CD4-positive, alpha-beta memory T cell (primary cell): Measurements from ENCODE around the gene MYL2. TPM values are rescaled to one million over a fixed set of nuclear protein-coding genes. Genes with fewer than 3 reads are reported as not detected.
"Not testable (repeated sequence)": the region's sequence is repeated elsewhere in the genome, so short reads cannot be mapped to it uniquely, and the experiment has no call there.

Source experiments
- CTCF ChIA-PET: fragments of 350-600 bp; sonication (Branson Sonifier 250); formaldehyde crosslinking; loops from one replicate; lab custom pipeline; 2021; ENCODE audit warnings: inconsistent platforms; ENCODE audit not compliant: partially characterized antibody; lab: Charles Lee
- POLR2A ChIA-PET: fragments of 350-600 bp; sonication (Branson Sonifier 250); formaldehyde crosslinking; loops from one replicate; lab custom pipeline; 2021; ENCODE audit not compliant: partially characterized antibody; lab: Charles Lee
- DNase-seq, 5 donors: peaks; one replicate each; pipeline versions ENCODE4 v3.0.0 to v3.0.0-alpha.2; 2020 to 2022; ENCODE audit warnings: mixed read lengths in 1 of 5
- H3K27ac ChIP-seq: one replicate; pipeline ENCODE4 v1.7.0; 2013; ENCODE audit warnings: low read depth, low read length
- H3K27me3 ChIP-seq: 2 replicates; pipeline ENCODE4 v1.7.0; 2013; ENCODE audit warnings: mild to moderate bottlenecking, low read length, moderate library complexity; ENCODE audit not compliant: insufficient read depth
- H3K36me3 ChIP-seq: 2 replicates; pipeline ENCODE4 v1.7.0; 2013; ENCODE audit warnings: mild to moderate bottlenecking, low read length, moderate library complexity; ENCODE audit not compliant: insufficient read depth
- H3K4me1 ChIP-seq: 2 replicates; pipeline ENCODE4 v1.7.0; 2013; ENCODE audit warnings: mild to moderate bottlenecking, low read length, moderate library complexity; ENCODE audit not compliant: insufficient read depth
- H3K4me3 ChIP-seq, 2 donors: one replicate each; pipeline ENCODE4 v1.7.0; 2013; ENCODE audit warnings: low read length in 2 of 2, mild to moderate bottlenecking in 1 of 2
- H3K9me3 ChIP-seq, 2 donors: one replicate each; pipeline ENCODE4 v1.7.0; 2013; ENCODE audit warnings: low read length in 2 of 2, control low read depth in 1 of 2; ENCODE audit not compliant: control insufficient read depth in 1 of 2
- H3K27ac Mint-ChIP-seq, 7 donors: one replicate each; pipeline ENCODE4 v1.8.0; 2020 to 2021; ENCODE audit warnings: mixed read lengths in 7 of 7, mild to moderate bottlenecking in 6 of 7, inconsistent platforms in 3 of 7, moderate library complexity in 3 of 7
- H3K27me3 Mint-ChIP-seq, 2 donors: one replicate each; pipeline ENCODE4 v1.8.0; 2020 to 2021; ENCODE audit warnings: mixed read lengths in 2 of 2
- H3K36me3 Mint-ChIP-seq, 2 donors: one replicate each; pipeline ENCODE4 v1.8.0; 2020 to 2021; ENCODE audit warnings: mixed read lengths in 2 of 2, inconsistent platforms in 1 of 2, mild to moderate bottlenecking in 1 of 2
- H3K4me1 Mint-ChIP-seq, 4 donors: one replicate each; pipeline ENCODE4 v1.8.0; 2020 to 2021; ENCODE audit warnings: mixed read lengths in 4 of 4, mild to moderate bottlenecking in 1 of 4
- H3K4me3 Mint-ChIP-seq, 8 donors: one replicate each; pipeline ENCODE4 v1.8.0; 2020 to 2021; ENCODE audit warnings: mixed read lengths in 8 of 8, mild to moderate bottlenecking in 7 of 8, moderate library complexity in 6 of 8, inconsistent platforms in 3 of 8
- H3K9me3 Mint-ChIP-seq, 8 donors: one replicate each; pipeline ENCODE4 v1.8.0; 2020 to 2021; ENCODE audit warnings: mixed read lengths in 8 of 8, mild to moderate bottlenecking in 5 of 8, inconsistent platforms in 3 of 8, moderate library complexity in 1 of 8
- intact Hi-C: fragments of 100-400 bp; cut with micrococcal nuclease; formaldehyde crosslinking; loops from one replicate; pipeline ENCODE4 v1.15.1; 2023
- polyA plus RNA-seq, 2 donors: library from polyadenylated mRNA; unstranded; fragments of 300-500 nt; fragmentation: Illumina TruSeq; gene quantifications; one replicate each; pipeline ENCODE4 v1.2.3, GENCODE V29; 2021
- total RNA-seq, 2 experiments: library from RNA; stranded (reverse); gene quantifications; one replicate each; pipeline ENCODE4 v1.2.3, GENCODE V29; 2021

The MYL2 gene
- total RNA-seq (not detected), polyA plus RNA-seq (not detected)

DNA sequence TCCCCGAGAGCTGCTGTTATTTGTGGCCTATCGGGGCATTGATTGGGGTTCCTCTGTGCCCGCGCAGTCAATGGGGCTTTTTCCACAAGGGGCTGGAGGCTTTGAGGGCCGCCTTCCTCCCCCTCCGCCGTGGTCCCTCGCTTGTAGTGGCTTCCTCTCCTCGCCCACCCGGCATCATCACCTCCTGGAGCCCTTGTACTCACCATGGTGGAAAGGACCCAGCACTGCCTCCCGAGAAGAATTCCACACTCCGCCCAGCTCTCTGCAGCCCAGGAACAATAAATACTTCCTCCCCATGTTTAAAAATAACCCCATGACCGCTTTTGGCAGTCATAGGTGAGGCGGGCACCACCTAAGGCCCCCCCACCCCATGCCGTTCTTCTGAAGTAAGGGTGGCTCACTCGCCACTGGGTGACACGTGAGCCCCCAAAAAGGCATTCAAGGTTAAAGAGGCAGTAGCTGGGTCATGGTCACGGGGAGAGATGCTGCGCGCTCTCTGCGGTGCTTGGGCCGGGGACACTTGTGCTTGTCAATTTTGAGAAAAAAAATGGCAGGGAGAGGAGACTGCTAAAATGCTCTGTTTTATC is at the start of gene MYL2:
Gene MYL2, minus strand, starts transcription at position 256 of the 587 bp plus-strand sequence. Its CDS starts 50 bp downstream, at position 206.
- Mint-ChIP-seq H3K27ac (no peak within 1 kb of the TSS), H3K4me1 (no peaks in the 10 kb centered on the region), H3K4me3 (no peak within 1 kb of the TSS), H3K27me3 (peaks cover 10 to 24% of the 10 kb centered on the region in 2 donors), H3K36me3 (no peaks in the 10 kb centered on the region), H3K9me3 (no peaks in the 10 kb centered on the region)
- no peak for DNase-seq
- POLR2A ChIA-PET: no interaction called here
- Histone ChIP-seq H3K4me3 (no peak within 1 kb of the TSS), H3K4me1 (no peaks in the 10 kb centered on the region), H3K36me3 (no peaks in the 10 kb centered on the region), H3K27ac (no peak within 1 kb of the TSS), H3K9me3 (no peaks in the 10 kb centered on the region), H3K27me3 (no peaks in the 10 kb centered on the region)
- intact Hi-C loops: no loop called here
- CTCF ChIA-PET: interaction anchor here (1.0 kb wide), 1 partner anchor 18 kb away, joined by 3 read pairs; no protein-coding TSS in a partner anchor

DNA sequence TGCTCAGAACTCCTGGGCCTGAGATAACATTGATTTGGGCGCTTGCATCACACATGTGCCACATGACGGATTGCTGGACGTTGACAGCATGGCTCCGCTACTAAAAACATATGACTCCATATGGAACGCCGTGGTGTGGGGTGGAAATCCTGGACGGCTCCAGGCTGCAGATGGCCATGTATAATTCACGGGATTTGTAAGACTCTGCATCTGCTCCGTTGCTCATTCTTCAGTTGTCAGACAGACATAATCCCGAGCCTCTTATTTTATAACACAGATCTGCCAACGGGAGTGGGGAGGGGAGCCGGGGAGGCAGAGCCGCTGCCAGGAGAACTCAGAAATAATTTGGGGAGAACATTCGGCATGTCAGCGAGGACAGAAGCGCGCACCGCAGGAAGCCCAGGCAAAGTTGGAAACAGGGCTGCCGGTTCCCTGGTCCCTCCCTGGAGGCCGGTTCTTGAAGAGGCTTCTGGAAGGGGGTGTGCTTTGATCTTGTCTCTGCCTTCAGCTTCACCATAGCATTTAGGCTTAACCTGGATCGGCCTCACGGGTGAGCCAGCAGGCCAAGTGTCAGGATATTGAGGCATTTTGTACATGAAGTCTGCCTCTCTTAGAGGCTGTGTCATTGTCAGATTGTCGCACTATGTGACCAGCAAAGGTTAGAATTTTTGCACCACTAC is 45.8 kb upstream of the MYL2 start:
- Histone ChIP-seq H3K9me3 (no peaks in the 10 kb centered on the region), H3K27ac (no peak overlapping the region), H3K4me3 (no peak overlapping the region), H3K27me3 (no peaks in the 10 kb centered on the region), H3K4me1 (no peaks in the 10 kb centered on the region), H3K36me3 (no peaks in the 10 kb centered on the region)
- CTCF ChIA-PET: interaction anchor here (0.6 kb wide), 1 partner anchor 1919 kb away, joined by 3 read pairs; no protein-coding TSS in a partner anchor
- no peak for DNase-seq
- POLR2A ChIA-PET: no interaction called here
- Mint-ChIP-seq H3K36me3 (no peaks in the 10 kb centered on the region), H3K27me3 (peaks cover 17 to 22% of the 10 kb centered on the region in 2 donors), H3K4me1 (no peaks in the 10 kb centered on the region), H3K9me3 (peaks cover 0 to 6% (median under 1%) of the 10 kb centered on the region in 8 donors), H3K4me3 (no peak overlapping the region), H3K27ac (no peak overlapping the region)
- intact Hi-C loops: no loop called here

DNA sequence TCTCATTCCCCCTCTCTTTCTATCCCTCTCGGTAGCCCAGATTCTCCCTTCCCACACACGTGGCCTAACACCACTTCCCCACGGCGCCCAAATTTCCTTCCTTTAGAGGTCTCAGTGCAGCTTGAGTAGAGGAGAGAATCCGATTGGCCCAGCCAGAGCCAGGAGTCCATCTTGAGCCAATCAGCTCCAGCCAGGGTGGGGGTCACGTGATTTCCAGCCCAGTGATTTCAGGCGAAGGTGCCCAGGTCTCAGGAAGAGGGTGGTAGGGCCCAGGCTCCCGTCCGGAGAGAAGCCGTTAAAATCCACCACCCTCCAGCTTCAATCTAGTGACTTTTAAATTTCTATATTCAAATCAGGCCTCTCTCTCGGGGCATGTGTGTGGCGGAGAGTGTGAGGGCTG is 45.2 kb upstream of the MYL2 start:
- peaks cover 0 to 4% (median 0%) of the 10 kb centered on the region in 8 donors for H3K9me3 Mint-ChIP-seq

DNA sequence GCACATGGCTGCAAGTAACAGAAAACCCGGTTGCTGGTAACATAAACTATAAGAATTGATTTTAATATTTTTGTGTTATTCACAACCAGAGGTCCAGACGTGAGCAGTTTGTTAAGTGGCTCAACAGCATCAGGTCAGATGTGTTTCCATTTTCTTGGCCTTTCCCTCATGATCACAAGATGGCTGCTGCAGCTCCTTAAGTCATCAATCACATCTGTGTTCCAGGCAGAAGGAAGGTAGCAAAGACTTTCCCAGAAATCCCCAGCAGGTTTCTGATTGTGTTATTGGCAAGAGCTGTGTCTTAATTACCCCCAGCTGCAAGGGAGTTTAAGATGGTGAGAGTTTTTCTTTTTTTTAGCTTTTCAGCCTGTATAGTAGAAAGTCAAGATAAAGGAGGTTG is 40.4 kb upstream of the MYL2 start:
- ChIA-PET CTCF (no interaction called here), POLR2A (no interaction called here)
- no peaks in the 10 kb centered on the region for H3K9me3 ChIP-seq
- Mint-ChIP-seq H3K4me3 (no peak overlapping the region), H3K27ac (no peak overlapping the region), H3K36me3 (no peaks in the 10 kb centered on the region), H3K9me3 (peaks cover 0 to 11% (median 0%) of the 10 kb centered on the region in 8 donors), H3K27me3 (peaks cover 10 to 30% of the 10 kb centered on the region in 2 donors), H3K4me1 (no peaks in the 10 kb centered on the region)
- H3K4me1 ChIP-seq: no peaks in the 10 kb centered on the region
- H3K27ac ChIP-seq: no peak overlapping the region
- intact Hi-C loops: no loop called here
- H3K27me3 ChIP-seq: no peaks in the 10 kb centered on the region
- no peak for DNase-seq
- no peak overlapping the region for H3K4me3 ChIP-seq
- no peaks in the 10 kb centered on the region for H3K36me3 ChIP-seq

More for the DNA sequence above, 45.2 kb upstream of the MYL2 start:
- Histone ChIP-seq H3K36me3 (no peaks in the 10 kb centered on the region), H3K4me3 (no peak overlapping the region), H3K27me3 (no peaks in the 10 kb centered on the region), H3K27ac (no peak overlapping the region), H3K9me3 (no peaks in the 10 kb centered on the region), H3K4me1 (no peaks in the 10 kb centered on the region)
- Mint-ChIP-seq H3K27ac (peak overlapping the region in 1 of 7 donors; percentile 79), H3K27me3 (peaks cover 17 to 23% of the 10 kb centered on the region in 2 donors), H3K4me3 (no peak overlapping the region), H3K36me3 (no peaks in the 10 kb centered on the region), H3K4me1 (no peaks in the 10 kb centered on the region)
- intact Hi-C loops: no loop called here
- DNase-seq: no peak
- ChIA-PET POLR2A (no interaction called here), CTCF (no interaction called here)

GRCh38 chr12:110957652-110958051 is 37.3 kb upstream of the MYL2 start:
- Histone ChIP-seq H3K27me3 (no peaks in the 10 kb centered on the region), H3K4me3 (no peak overlapping the region), H3K4me1 (no peaks in the 10 kb centered on the region), H3K27ac (no peak overlapping the region), H3K36me3 (no peaks in the 10 kb centered on the region), H3K9me3 (no peaks in the 10 kb centered on the region)
- no peak overlapping the region for H3K27ac Mint-ChIP-seq
- H3K27me3 Mint-ChIP-seq: peaks cover 3 to 17% of the 10 kb centered on the region in 2 donors
- DNase-seq: no peak
- peaks cover 0 to 11% (median 0%) of the 10 kb centered on the region in 8 donors for H3K9me3 Mint-ChIP-seq
- intact Hi-C loops: no loop called here
- POLR2A ChIA-PET: no interaction called here
- no peaks in the 10 kb centered on the region for H3K36me3 Mint-ChIP-seq
- CTCF ChIA-PET: no interaction called here
- H3K4me1 Mint-ChIP-seq: no peaks in the 10 kb centered on the region
- no peak overlapping the region for H3K4me3 Mint-ChIP-seq

- Histone ChIP-seq H3K4me3 (no peak overlapping the region), H3K4me1 (no peaks in the 10 kb centered on the region), H3K27me3 (no peaks in the 10 kb centered on the region), H3K27ac (no peak overlapping the region), H3K9me3 (no peaks in the 10 kb centered on the region), H3K36me3 (no peaks in the 10 kb centered on the region)
- Mint-ChIP-seq H3K4me1 (no peaks in the 10 kb centered on the region), H3K27me3 (peaks cover 1 to 17% of the 10 kb centered on the region in 2 donors), H3K9me3 (peaks cover 0 to 11% (median under 1%) of the 10 kb centered on the region in 8 donors), H3K36me3 (no peaks in the 10 kb centered on the region), H3K4me3 (no peak overlapping the region), H3K27ac (no peak overlapping the region)
- DNase-seq: no peak
- ChIA-PET POLR2A (no interaction called here), CTCF (no interaction called here)
- intact Hi-C loops: no loop called here
Observed at GRCh38 chr12:110957159-110957558, 36.8 kb upstream of the MYL2 start.

GRCh38 chr12:110950867-110951266 is 30.5 kb upstream of the MYL2 start:
- intact Hi-C loops, CTCF ChIA-PET, DNase-seq, H3K36me3 ChIP-seq, H3K27me3 Mint-ChIP-seq, H3K27ac ChIP-seq, H3K4me1 ChIP-seq, H3K4me3 ChIP-seq, H3K4me1 Mint-ChIP-seq, H3K4me3 Mint-ChIP-seq, H3K27ac Mint-ChIP-seq, H3K9me3 ChIP-seq, H3K27me3 ChIP-seq, H3K36me3 Mint-ChIP-seq, POLR2A ChIA-PET: not testable (repeated sequence)
- H3K9me3 Mint-ChIP-seq: peaks cover 0 to 20% (median 14%) of the 10 kb centered on the region in 8 donors
